ENCODE data around the gene GPSM1. TPM values are rescaled to one million over a fixed set of nuclear protein-coding genes. Genes with fewer than 3 reads are reported as not detected.

The GPSM1 gene
- total and polyA plus RNA-seq, 10 donors = 4.5 to 27.9 (median 12.5) TPM

- no peaks in the 10 kb centered on the region for H3K9me3 ChIP-seq
- WGBS, 5 donors = 73 to 84% (median 82%) methylated on average over 6 to 22 of the region's 22 CpGs
- intact Hi-C loops (cut with DNase I; ENCODE audit: low total_unique reads) = loop anchor here (5.0 kb wide), 1 partner anchor 112 kb away; no protein-coding TSS in a partner anchor
- TF ChIP-seq POLR2AphosphoS5 (IDR thresholded peaks at IDR 0.05) = no peak
- TF ChIP-seq CTCF (IDR thresholded peaks at IDR 0.05 in 8 of 11, conservative IDR thresholded peaks at IDR 0.05 in 3 of 11) = no peak
- TF ChIP-seq POLR2A (IDR thresholded peaks at IDR 0.05) = no peak
- H3K27ac ChIP-seq = no peak overlapping the region
- peaks cover 0 to 65% (median 24%) of the 10 kb centered on the region in 7 donors for H3K27me3 ChIP-seq (replicated peaks in 1 of 7)
- H3K4me3 ChIP-seq = no peak overlapping the region
- H3K4me1 ChIP-seq = peaks cover 9 to 22% (median 15%) of the 10 kb centered on the region in 6 donors
- DNase-seq = no peak
- no peaks in the 10 kb centered on the region for H3K36me3 ChIP-seq
These were observed 43.0 kb upstream of the GPSM1 start for GRCh38 chr9:136284311-136284710.

- WGBS, 5 donors = 74 to 90% (median 88%) methylated on average over 16 to 19 of the region's 19 CpGs
- Histone ChIP-seq H3K27me3 (replicated peaks in 1 of 7) (peaks cover 0 to 65% (median 24%) of the 10 kb centered on the region in 7 donors), H3K36me3 (no peaks in the 10 kb centered on the region), H3K4me1 (peaks cover 9 to 22% (median 15%) of the 10 kb centered on the region in 6 donors), H3K27ac (no peak overlapping the region), H3K4me3 (no peak overlapping the region), H3K9me3 (no peaks in the 10 kb centered on the region)
- no peak for TF ChIP-seq POLR2AphosphoS5 (IDR thresholded peaks at IDR 0.05)
- TF ChIP-seq CTCF (IDR thresholded peaks at IDR 0.05 in 8 of 11, conservative IDR thresholded peaks at IDR 0.05 in 3 of 11) = peak in 1 of 11 experiments; percentile 1
- TF ChIP-seq POLR2A (IDR thresholded peaks at IDR 0.05) = no peak
- no peak for DNase-seq
- intact Hi-C loops (cut with DNase I; ENCODE audit: low total_unique reads) = loop anchor here (5.0 kb wide), 1 partner anchor 113 kb away; no protein-coding TSS in a partner anchor
These were observed 42.4 kb upstream of the GPSM1 start for GRCh38 chr9:136284951-136285350.

- 79 to 87% (median 83%) methylated on average over 11 to 28 of the region's 28 CpGs for WGBS, 5 donors
- no peaks in the 10 kb centered on the region for H3K36me3 ChIP-seq
- H3K9me3 ChIP-seq = no peaks in the 10 kb centered on the region
- no peak for DNase-seq
- TF ChIP-seq POLR2AphosphoS5 (IDR thresholded peaks at IDR 0.05) (no peak), CTCF (IDR thresholded peaks at IDR 0.05 in 8 of 11, conservative IDR thresholded peaks at IDR 0.05 in 3 of 11) (no peak), POLR2A (IDR thresholded peaks at IDR 0.05) (no peak)
- intact Hi-C loops (cut with DNase I; ENCODE audit: low total_unique reads) = no loop called here
- H3K4me3 ChIP-seq = no peak overlapping the region
- H3K27me3 ChIP-seq (replicated peaks in 1 of 7) = peaks cover 0 to 65% (median 24%) of the 10 kb centered on the region in 7 donors
- peaks cover 9 to 22% (median 15%) of the 10 kb centered on the region in 6 donors for H3K4me1 ChIP-seq
- H3K27ac ChIP-seq = no peak overlapping the region
These were observed 41.6 kb upstream of the GPSM1 start for GRCh38 chr9:136285501-136286358.

- WGBS, 5 donors = 86 to 89% (median 86%) methylated on average over 21 to 30 of the region's 30 CpGs
- Histone ChIP-seq H3K27me3 (replicated peaks in 1 of 7) (peaks cover 0 to 65% (median 24%) of the 10 kb centered on the region in 7 donors), H3K27ac (no peak overlapping the region), H3K9me3 (no peaks in the 10 kb centered on the region), H3K36me3 (no peaks in the 10 kb centered on the region), H3K4me1 (peaks cover 9 to 22% (median 15%) of the 10 kb centered on the region in 6 donors), H3K4me3 (no peak overlapping the region)
- intact Hi-C loops (cut with DNase I; ENCODE audit: low total_unique reads) = no loop called here
- no peak for TF ChIP-seq POLR2AphosphoS5 (IDR thresholded peaks at IDR 0.05)
- no peak for TF ChIP-seq CTCF (IDR thresholded peaks at IDR 0.05 in 8 of 11, conservative IDR thresholded peaks at IDR 0.05 in 3 of 11)
- no peak for TF ChIP-seq POLR2A (IDR thresholded peaks at IDR 0.05)
- no peak for DNase-seq
These were observed 40.9 kb upstream of the GPSM1 start for GRCh38 chr9:136286359-136286986.
